HG03469 (cell line): ENCODE measurements around the gene TLE4.

Experiments used
- ATAC-seq: cut with Tn5 transposase; IDR thresholded peaks from one replicate; pipeline ENCODE4 v1.9.1; 2021; ENCODE audit warnings: mild to moderate bottlenecking, moderate library complexity, moderate number of reproducible peaks; ENCODE audit not compliant: unreplicated experiment

TLE4 gene

GRCh38 chr9:79765466-79765865 lies 193.7 kb downstream of the TLE4 start:
- ATAC-seq, result no peak

GRCh38 chr9:79766091-79766490 lies 194.3 kb downstream of the TLE4 start:
- no peak for ATAC-seq

- no peak for ATAC-seq
Observed at GRCh38 chr9:79768194-79768593, 196.4 kb downstream of the TLE4 start.

- no peak for ATAC-seq
Observed at GRCh38 chr9:79769476-79770275, 197.9 kb downstream of the TLE4 start.

- no peak for ATAC-seq
Observed at GRCh38 chr9:79774356-79774755, 202.6 kb downstream of the TLE4 start.
